Peyer's patch (tissue), 4 donors: ENCODE data around the gene PQBP1. TPM values are rescaled to one million over a fixed set of nuclear protein-coding genes. Genes with fewer than 3 reads are reported as not detected.

Experiments used
- DNase-seq, 3 donors: peaks; one replicate each; pipeline ENCODE4 v3.0.0-alpha.2; 2017 to 2019
- H3K27ac ChIP-seq, 4 donors: fragments of 200-600 bp; sonication (generic); one replicate each; pipeline ENCODE4 v1.5.1; 2016 to 2019
- H3K27me3 ChIP-seq, 2 donors: fragments of 200-600 bp; sonication (generic); one replicate each; pipeline ENCODE4 v1.5.1; 2019
- H3K36me3 ChIP-seq, 3 donors: fragments of 200-600 bp; sonication (generic); one replicate each; pipeline ENCODE4 v1.5.1; 2016 to 2019
- H3K4me1 ChIP-seq, 4 donors: fragments of 200-600 bp; sonication (generic); one replicate each; pipeline ENCODE4 v1.5.1; 2016 to 2019
- H3K4me3 ChIP-seq, 4 donors: fragments of 200-600 bp; sonication (generic); 1 replicate in 3 of 4; 2 replicates in 1 of 4; pipeline ENCODE4 v1.5.1; 2016 to 2019; ENCODE audit warnings: mild to moderate bottlenecking in 1 of 4
- H3K9me3 ChIP-seq, 4 donors: fragments of 200-600 bp; sonication (generic); one replicate each; pipeline ENCODE4 v1.5.1; 2016 to 2019; ENCODE audit warnings: mild to moderate bottlenecking in 1 of 4
- POLR2A ChIP-seq, 2 donors: fragments of 450-650 bp; IDR thresholded peaks; one replicate each; pipeline ENCODE4 v1.5.1; 2017; ENCODE audit warnings: antibody characterized with exemption in 2 of 2, mild to moderate bottlenecking in 2 of 2, moderate library complexity in 2 of 2
- total RNA-seq, 4 donors: library from RNA; depleted of rRNA; stranded (reverse); fragments of >200 nt; gene quantifications; one replicate each; pipeline ENCODE4 v1.1.0, GENCODE V29; 2016
- TF ChIP-seq, protein P1 (sequence below), 6 experiments: fragments of 450-650 bp in 4 of 6; fragments of 200-600 bp in 2 of 6; sonication (generic) in 1 of 6; IDR thresholded peaks; one replicate each; pipeline ENCODE4 v1.5.1; 2017 to 2019; ENCODE audit warnings: antibody characterized with exemption in 6 of 6, mild to moderate bottlenecking in 3 of 6, moderate library complexity in 1 of 6

Gene PQBP1
- total RNA-seq, 4 donors from 2014 or later, result 63.3 to 86.6 (median 70.1) TPM

DNA sequence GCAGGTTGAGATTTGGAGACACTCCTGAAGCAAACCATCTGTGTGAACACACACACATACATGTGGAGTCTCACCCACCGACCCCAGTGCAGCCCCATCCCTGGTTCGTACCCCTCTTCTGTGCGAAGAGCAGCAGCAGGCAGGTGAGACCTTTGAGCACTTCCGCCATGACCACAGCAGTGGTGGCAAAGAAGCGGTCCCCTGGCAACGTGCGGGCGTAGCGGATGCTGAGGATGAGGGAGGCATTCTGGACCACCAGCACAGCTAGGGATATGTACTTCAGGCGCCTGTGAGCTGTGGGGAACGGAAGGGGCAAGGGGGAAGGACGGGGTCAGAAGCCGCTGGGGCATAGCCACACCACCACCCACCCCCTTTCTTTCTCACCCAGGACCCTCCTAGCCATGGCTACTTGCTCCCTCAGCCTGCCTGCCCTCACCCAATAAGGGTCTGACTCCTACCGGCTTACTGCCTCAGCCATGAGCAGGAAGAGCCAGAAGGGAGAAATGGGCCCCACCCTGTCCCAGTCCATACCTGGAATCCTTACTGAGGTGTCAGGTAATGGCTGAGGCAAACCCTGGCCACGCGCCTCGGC is 12.1 kb downstream of the PQBP1 start:
- no peak overlapping the region for H3K4me3 ChIP-seq
- DNase-seq, result no peak
- no peaks in the 10 kb centered on the region for H3K9me3 ChIP-seq
- no peaks in the 10 kb centered on the region for H3K27me3 ChIP-seq
- peaks cover 0 to 15% (median 0%) of the 10 kb centered on the region in 3 donors for H3K36me3 ChIP-seq
- H3K4me1 ChIP-seq, result no peaks in the 10 kb centered on the region
- TF ChIP-seq POLR2A (IDR thresholded peaks at IDR 0.05), result no peak
- TF ChIP-seq, protein P1, sequence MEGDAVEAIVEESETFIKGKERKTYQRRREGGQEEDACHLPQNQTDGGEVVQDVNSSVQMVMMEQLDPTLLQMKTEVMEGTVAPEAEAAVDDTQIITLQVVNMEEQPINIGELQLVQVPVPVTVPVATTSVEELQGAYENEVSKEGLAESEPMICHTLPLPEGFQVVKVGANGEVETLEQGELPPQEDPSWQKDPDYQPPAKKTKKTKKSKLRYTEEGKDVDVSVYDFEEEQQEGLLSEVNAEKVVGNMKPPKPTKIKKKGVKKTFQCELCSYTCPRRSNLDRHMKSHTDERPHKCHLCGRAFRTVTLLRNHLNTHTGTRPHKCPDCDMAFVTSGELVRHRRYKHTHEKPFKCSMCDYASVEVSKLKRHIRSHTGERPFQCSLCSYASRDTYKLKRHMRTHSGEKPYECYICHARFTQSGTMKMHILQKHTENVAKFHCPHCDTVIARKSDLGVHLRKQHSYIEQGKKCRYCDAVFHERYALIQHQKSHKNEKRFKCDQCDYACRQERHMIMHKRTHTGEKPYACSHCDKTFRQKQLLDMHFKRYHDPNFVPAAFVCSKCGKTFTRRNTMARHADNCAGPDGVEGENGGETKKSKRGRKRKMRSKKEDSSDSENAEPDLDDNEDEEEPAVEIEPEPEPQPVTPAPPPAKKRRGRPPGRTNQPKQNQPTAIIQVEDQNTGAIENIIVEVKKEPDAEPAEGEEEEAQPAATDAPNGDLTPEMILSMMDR (IDR thresholded peaks at IDR 0.05), result no peak
- H3K27ac ChIP-seq, result no peak overlapping the region

DNA sequence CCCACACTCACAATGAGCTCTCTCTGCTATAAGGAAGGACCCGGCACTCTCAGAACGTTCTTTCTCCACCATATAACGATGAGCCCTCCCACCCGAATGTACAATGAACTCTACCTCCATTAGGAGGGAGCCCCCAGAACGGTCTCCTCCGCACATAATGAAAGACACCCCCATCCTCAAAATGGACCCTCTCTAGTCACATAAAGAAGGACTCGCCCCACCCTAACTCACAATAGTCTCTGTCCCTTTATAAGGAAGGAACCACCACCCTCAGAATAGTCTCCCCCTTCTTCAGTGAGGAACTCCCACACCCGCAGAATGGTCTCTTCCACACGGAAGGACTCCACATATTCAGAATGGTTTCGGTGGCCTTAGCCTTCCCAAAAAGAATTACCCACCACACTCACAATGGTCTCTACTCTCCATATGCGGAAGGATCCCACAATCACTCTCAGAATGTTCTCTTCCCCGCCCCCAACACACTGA is 13.2 kb downstream of the PQBP1 start:
- Histone ChIP-seq H3K27me3 (no peaks in the 10 kb centered on the region), H3K4me1 (no peaks in the 10 kb centered on the region), H3K27ac (peak overlapping the region; percentile 75 to 92 (median 86)), H3K36me3 (peaks cover 0 to 8% (median 0%) of the 10 kb centered on the region in 3 donors), H3K4me3 (peak overlapping the region; percentile 59 to 82 (median 70)), H3K9me3 (no peaks in the 10 kb centered on the region)
- TF ChIP-seq, protein P1 (IDR thresholded peaks at IDR 0.05), result no peak
- TF ChIP-seq POLR2A (IDR thresholded peaks at IDR 0.05), result no peak
- DNase-seq, result no peak

DNA sequence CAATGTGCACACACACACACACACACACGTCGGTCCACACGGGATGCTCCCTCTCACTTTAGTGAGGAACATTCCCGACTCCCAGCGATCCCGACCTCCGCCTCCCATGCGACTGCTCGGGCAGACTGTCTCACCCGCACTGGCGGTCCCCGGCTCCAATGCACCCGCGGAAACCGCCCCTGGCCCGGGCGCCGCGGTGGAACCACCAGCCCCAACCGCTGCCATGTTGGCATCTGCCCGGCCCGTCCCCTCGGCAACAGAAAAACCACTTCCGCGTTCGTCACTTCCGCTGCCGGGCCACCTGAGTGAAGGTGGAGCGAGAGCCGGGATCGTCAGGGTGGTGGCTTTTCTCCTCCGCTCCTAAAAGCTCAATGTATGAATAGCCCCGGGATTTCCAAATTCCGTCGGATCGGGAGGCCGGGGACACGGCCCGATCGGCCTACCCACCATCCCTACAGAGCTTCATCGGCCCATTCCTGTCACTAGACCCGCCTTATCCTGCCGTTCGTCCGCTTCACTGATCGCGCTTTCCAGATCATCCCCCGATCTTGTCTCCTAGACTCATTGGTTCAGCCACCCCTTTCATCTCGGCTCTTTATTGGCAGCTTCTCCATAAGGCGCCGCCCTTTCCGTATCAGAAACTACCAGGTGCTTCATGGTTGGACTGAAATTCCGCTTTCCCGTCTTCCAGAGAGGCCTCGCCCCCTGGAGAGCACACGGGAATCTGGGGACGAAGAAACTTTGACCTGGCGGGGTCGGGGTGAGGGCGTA is 13.9 kb downstream of the PQBP1 start, which contains the start of gene SLC35A2:
TSS of gene SLC35A2 (minus strand) at position 235 of the 771 bp plus-strand sequence. CDS start at position 225, 10 bp downstream.
- H3K4me3 ChIP-seq, result peak within 1 kb of the TSS; percentile 59 to 82 (median 70)
- no peaks in the 10 kb centered on the region for H3K27me3 ChIP-seq
- no peaks in the 10 kb centered on the region for H3K9me3 ChIP-seq
- peak; percentile 59 to 64 for TF ChIP-seq POLR2A (IDR thresholded peaks at IDR 0.05)
- TF ChIP-seq, protein P1 (IDR thresholded peaks at IDR 0.05), result no peak
- peaks cover 0 to 2% (median 0%) of the 10 kb centered on the region in 4 donors for H3K4me1 ChIP-seq
- peak; percentile 84 to 93 (median 88) for DNase-seq
- H3K36me3 ChIP-seq, result peaks cover 0 to 8% (median 0%) of the 10 kb centered on the region in 3 donors
- H3K27ac ChIP-seq, result peak within 1 kb of the TSS; percentile 75 to 92 (median 86)

DNA sequence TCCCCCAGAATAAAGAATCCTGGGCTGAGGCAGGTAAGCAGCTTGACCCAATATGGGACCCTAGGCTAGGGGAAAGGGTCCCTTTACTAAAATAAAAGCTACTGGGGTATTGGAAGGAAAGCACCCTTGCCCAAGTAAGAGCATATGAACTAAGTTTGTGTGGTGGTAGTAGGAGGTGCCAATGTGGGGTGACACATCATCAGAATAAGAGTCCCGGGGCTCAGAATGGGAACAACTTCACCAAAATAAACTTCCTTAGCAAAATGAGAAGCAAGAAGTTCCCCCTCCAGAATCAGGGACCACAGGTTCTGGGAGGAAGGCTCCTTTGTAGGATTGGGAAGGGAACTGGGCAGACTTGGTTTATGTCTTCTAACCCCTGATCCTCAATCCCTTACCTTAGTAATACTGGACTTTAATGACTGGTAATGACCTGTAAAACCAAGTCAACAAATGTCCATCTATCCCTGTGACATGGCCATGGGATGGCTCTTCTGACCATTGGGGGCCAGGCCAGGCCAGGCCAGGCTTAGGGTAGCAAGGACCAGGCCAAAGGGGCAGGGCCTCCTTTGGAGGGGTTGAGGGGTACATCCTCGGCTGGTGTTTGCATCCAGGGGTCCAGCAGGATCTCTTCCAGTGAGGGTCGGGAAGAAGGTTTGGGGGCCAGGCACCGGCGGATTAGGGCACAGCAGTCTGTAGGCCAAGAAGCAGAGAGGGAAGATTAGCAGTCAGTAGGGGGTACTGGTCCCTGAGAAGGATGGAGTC is 16.1 kb downstream of the PQBP1 start:
- Histone ChIP-seq H3K27me3 (no peaks in the 10 kb centered on the region), H3K4me1 (peaks cover 0 to 6% (median 0%) of the 10 kb centered on the region in 4 donors), H3K27ac (no peak overlapping the region), H3K9me3 (no peaks in the 10 kb centered on the region), H3K4me3 (no peak overlapping the region), H3K36me3 (peaks cover 0 to 8% (median 0%) of the 10 kb centered on the region in 3 donors)
- TF ChIP-seq, protein P1 (IDR thresholded peaks at IDR 0.05), result no peak
- no peak for TF ChIP-seq POLR2A (IDR thresholded peaks at IDR 0.05)
- no peak for DNase-seq
